Ovary (tissue), 9 donors: ENCODE results near the gene OSBPL9. TPM values are rescaled to one million over a fixed set of nuclear protein-coding genes. Genes with fewer than 3 reads are reported as not detected.
A peak's percentile ranks its signal among the peaks of the same experiment; 100 is the strongest.

ENCODE experiments used
- DNase-seq, 5 donors: peaks; one replicate each; pipeline ENCODE4 v3.0.0-alpha.2; 2019 to 2020
- H3K27ac ChIP-seq, 2 donors: fragments of 200-600 bp; one replicate each; pipeline versions ENCODE4 v1.5.1 to v1.8.0; 2019 to 2022
- H3K27me3 ChIP-seq: fragments of 200-600 bp; one replicate; pipeline ENCODE4 v1.8.0; 2022
- H3K36me3 ChIP-seq: fragments of 200-600 bp; sonication (generic); one replicate; pipeline ENCODE4 v1.5.1; 2019
- H3K4me1 ChIP-seq: one replicate; pipeline ENCODE4 v1.8.1; 2013; ENCODE audit warnings: mild to moderate bottlenecking, moderate library complexity; ENCODE audit not compliant: insufficient read depth
- H3K4me3 ChIP-seq: fragments of 200-600 bp; sonication (generic); one replicate; pipeline ENCODE4 v1.5.1; 2017
- H3K9me3 ChIP-seq, 2 donors: fragments of 200-600 bp in 1 of 2; sonication (generic) in 1 of 2; one replicate each; pipeline versions ENCODE4 v1.5.1 to v1.8.1; 2013 to 2019; ENCODE audit warnings: mild to moderate bottlenecking in 1 of 2, moderate library complexity in 1 of 2
- EP300 ChIP-seq: sonication (generic); formaldehyde crosslinking; IDR thresholded peaks from one replicate; pipeline ENCODE4 v1.6.1; 2017; ENCODE audit warnings: antibody characterized with exemption
- POLR2A ChIP-seq: fragments of 450-650 bp; IDR thresholded peaks from one replicate; pipeline ENCODE4 v1.6.1; 2017; ENCODE audit warnings: antibody characterized with exemption, mild to moderate bottlenecking, moderate library complexity
- WGBS, 3 donors: extraction: QIAGEN DNeasy Blood & Tissue Kit in 1 of 3; methylation state at CpG; one replicate each; pipeline versions ENCODE4 v1.1.5 to v1.1.7; 2013 to 2017; 5-methylcytosine and 5-hydroxymethylcytosine counted together
- intact Hi-C, 4 donors: fragments of 100-400 bp; cut with DNase I; formaldehyde crosslinking; loops; one replicate each; pipeline versions ENCODE4 v1.11.0 to v1.15.1; 2022 to 2023
- polyA plus RNA-seq, 2 donors: library from polyadenylated mRNA; stranded (reverse); fragments of 200-250 nt in 1 of 2; fragments of 350-450 nt in 1 of 2; fragmentation: Illumina TruSeq in 1 of 2; extraction: RNeasy Lipid Tissue Mini Kit (QIAGEN cat#74804) in 1 of 2; gene quantifications; one replicate each; pipeline ENCODE4 v1.2.3, GENCODE V29; 2013 to 2014
- total RNA-seq, 7 donors: library from RNA; depleted of rRNA in 2 of 7; stranded (reverse); fragments of >200 nt in 2 of 7; fragmentation: NEBNext Ultra II Directional in 3 of 7; extraction: Animal tissue kit (Norgen Biotek cat#: 25700) in 3 of 7; gene quantifications; one replicate each; pipeline versions ENCODE4 v1.1.0 to v1.2.4, GENCODE V29; 2016 to 2023
- TF ChIP-seq, protein P1 (sequence below), 3 donors: fragments of 450-650 bp in 2 of 3; fragments of 200-600 bp in 1 of 3; IDR thresholded peaks; one replicate each; pipeline versions ENCODE4 v1.5.1 to v1.8.0; 2016 to 2022; ENCODE audit warnings: antibody characterized with exemption in 3 of 3, mild to moderate bottlenecking in 1 of 3
- donor health status: DM: no; HTN: no; CAD: no; lungs with moderate emphysema.
- donor health status: DM: no; HTN: no; CAD: no.
- donor health status: Bipolar disorder and iron deficiency.
- donor health status: DM: yes; HTN: yes; CAD: no.
- donor health status: DM: no; HTN: no; CAD: no.
- donor health status: DM: yes; HTN: yes; CAD: no.

OSBPL9 gene
- total and polyA plus RNA-seq, 9 donors: 53.1 to 92.4 (median 72.6) TPM

DNA sequence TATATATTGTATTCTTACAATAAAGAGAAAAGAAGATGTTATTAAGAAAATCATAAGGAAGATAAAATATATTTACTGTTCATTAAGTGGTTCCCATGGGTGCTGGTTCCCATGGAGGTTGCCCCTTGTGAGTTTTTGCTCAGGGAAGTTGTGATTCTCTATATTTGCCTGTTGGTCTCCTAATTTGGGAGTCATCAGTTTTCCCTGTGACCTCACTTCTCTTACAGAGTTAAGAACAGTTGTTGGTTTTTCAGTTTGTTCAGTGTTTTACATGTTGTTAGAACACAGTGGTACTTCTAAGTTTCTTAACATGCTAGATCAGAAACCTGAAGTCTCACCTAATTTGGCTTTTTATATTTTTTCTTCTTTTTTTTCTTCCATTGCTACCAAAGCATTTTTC lies 109.2 kb downstream of the OSBPL9 start:
- DNase-seq: no peak
- no peak overlapping the region for H3K4me3 ChIP-seq
- peaks cover 3% of the 10 kb centered on the region for H3K4me1 ChIP-seq
- no peaks in the 10 kb centered on the region for H3K36me3 ChIP-seq
- intact Hi-C loops: no loop called here
- TF ChIP-seq EP300 (no peak), POLR2A (no peak)
- TF ChIP-seq, protein P1, sequence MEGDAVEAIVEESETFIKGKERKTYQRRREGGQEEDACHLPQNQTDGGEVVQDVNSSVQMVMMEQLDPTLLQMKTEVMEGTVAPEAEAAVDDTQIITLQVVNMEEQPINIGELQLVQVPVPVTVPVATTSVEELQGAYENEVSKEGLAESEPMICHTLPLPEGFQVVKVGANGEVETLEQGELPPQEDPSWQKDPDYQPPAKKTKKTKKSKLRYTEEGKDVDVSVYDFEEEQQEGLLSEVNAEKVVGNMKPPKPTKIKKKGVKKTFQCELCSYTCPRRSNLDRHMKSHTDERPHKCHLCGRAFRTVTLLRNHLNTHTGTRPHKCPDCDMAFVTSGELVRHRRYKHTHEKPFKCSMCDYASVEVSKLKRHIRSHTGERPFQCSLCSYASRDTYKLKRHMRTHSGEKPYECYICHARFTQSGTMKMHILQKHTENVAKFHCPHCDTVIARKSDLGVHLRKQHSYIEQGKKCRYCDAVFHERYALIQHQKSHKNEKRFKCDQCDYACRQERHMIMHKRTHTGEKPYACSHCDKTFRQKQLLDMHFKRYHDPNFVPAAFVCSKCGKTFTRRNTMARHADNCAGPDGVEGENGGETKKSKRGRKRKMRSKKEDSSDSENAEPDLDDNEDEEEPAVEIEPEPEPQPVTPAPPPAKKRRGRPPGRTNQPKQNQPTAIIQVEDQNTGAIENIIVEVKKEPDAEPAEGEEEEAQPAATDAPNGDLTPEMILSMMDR (IDR thresholded peaks at IDR 0.05): no peak
- no peaks in the 10 kb centered on the region for H3K9me3 ChIP-seq
- H3K27ac ChIP-seq: no peak overlapping the region
- no peaks in the 10 kb centered on the region for H3K27me3 ChIP-seq

DNA sequence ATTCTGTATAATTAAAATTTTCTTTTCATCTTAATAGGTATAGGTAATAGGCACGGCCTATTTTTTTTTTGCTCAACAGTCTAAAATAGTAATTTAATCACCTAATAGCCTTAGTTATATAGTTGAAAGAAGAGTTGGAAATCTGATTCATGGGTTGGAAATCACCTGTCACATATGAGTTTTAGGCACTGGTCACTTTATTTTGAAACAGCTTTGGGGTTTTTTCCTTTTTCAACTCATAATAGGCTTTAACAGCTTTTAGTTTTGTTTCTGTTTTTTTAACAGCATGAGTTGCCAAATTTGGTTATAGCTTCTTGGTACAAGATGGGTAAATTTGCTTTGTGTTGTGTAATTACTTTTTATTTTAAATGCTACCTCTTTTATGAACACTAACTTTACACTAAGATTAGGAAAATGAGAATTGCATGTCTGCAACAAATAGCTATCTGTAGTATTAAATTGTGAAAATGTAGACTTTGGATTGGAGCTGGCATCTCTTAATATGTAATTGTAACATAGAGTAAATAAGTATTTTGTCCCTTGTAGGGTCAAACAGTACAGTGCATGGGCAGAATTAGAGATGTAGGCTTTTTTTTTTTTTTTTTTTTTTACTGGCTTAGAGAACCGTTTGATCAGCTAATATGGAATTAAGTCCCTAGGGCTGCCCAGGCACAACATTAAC lies 109.8 kb downstream of the OSBPL9 start:
- Histone ChIP-seq H3K27ac (no peak overlapping the region), H3K4me3 (no peak overlapping the region), H3K27me3 (no peaks in the 10 kb centered on the region), H3K36me3 (no peaks in the 10 kb centered on the region), H3K9me3 (no peaks in the 10 kb centered on the region), H3K4me1 (peaks cover 6% of the 10 kb centered on the region)
- DNase-seq: no peak
- intact Hi-C loops: no loop called here
- 71 to 79% (median 73%) methylated on average over 2 of the region's 2 CpGs for WGBS, 3 donors
- TF ChIP-seq, protein P1 (IDR thresholded peaks at IDR 0.05): no peak
- no peak for TF ChIP-seq EP300
- TF ChIP-seq POLR2A: no peak

DNA sequence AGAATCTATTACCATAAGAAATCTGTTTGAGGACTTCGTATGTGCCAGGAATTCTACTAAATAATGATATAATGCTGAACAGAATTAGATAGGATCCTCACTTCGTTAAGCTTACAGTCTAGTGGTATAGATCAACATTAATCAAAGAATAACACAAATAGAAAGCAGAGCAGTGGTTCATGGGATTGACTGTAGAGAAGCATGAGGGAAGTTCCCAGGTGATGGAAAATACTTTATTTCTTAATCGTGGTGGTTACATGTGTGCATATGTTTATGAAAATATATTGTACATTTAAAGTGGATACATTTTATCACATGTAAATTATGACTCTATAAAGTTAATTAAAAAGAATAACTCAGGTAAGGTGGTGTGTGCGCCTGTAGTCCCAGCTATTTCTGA lies 110.5 kb downstream of the OSBPL9 start:
- Histone ChIP-seq H3K27ac (no peak overlapping the region), H3K27me3 (no peaks in the 10 kb centered on the region), H3K9me3 (no peaks in the 10 kb centered on the region), H3K4me3 (no peak overlapping the region), H3K36me3 (no peaks in the 10 kb centered on the region), H3K4me1 (peaks cover 6% of the 10 kb centered on the region)
- TF ChIP-seq POLR2A (no peak), EP300 (no peak)
- TF ChIP-seq, protein P1 (IDR thresholded peaks at IDR 0.05): no peak
- intact Hi-C loops: no loop called here
- no peak for DNase-seq
- 54 to 71% (median 63%) methylated on average over 4 of the region's 4 CpGs for WGBS, 3 donors

DNA sequence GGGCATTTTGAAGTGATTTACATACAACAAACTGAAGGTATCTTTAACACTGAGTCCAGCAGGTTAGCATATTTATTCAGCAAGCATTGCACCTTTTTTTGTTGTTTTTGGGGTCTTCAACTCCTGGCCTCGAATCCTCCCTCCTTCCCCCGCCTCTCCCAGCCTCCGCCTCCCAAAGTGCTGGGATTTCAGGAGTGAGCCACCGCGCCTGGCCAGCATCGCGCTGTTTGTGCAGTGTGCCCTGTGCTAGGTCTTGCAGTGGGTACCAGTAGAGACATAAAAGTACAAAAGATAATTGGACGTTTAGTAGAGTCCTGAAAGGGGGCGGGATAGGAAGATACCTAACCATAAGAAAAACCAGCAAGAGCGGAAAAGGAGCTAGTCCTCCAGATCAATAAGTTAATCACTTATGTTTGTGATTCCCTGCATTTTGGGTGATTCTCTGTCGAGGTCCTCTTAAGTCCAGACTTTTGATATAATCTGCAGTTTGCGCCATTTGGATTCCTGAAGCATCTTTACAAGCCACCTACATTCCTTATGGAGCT lies 111.8 kb downstream of the OSBPL9 start:
- Histone ChIP-seq H3K27me3 (no peaks in the 10 kb centered on the region), H3K4me3 (peak overlapping the region; percentile 63), H3K9me3 (no peaks in the 10 kb centered on the region), H3K27ac (no peak overlapping the region), H3K4me1 (peaks cover 14% of the 10 kb centered on the region), H3K36me3 (no peaks in the 10 kb centered on the region)
- TF ChIP-seq EP300: no peak
- no peak for TF ChIP-seq POLR2A
- TF ChIP-seq, protein P1 (IDR thresholded peaks at IDR 0.05): no peak
- WGBS, 3 donors: 68 to 69% (median 68%) methylated on average over 12 of the region's 12 CpGs
- intact Hi-C loops: no loop called here
- no peak for DNase-seq
